MM.1S (cell line): ENCODE results near the gene SLC26A8.

Experiments
- EZH2 ChIP-seq: fragments of 300-600 bp; sonication (generic); optimal IDR thresholded peaks from 2 replicates; pipeline ENCODE3; 2017; ENCODE audit warnings: low read depth, mild to moderate bottlenecking, antibody characterized with exemption, low read length, mixed read lengths
- EZH2phosphoT487 ChIP-seq: fragments of 300-600 bp; sonication (generic); IDR thresholded peaks from 2 replicates; pipeline ENCODE4 v1.6.1; 2018; ENCODE audit warnings: antibody characterized with exemption, low read length
- TF ChIP-seq, protein P1 (sequence below): fragments of 300-600 bp; sonication (generic); IDR thresholded peaks from 2 replicates; pipeline ENCODE4 v1.5.1; 2016; ENCODE audit warnings: antibody characterized with exemption, low read length, mixed read lengths

GRCh38 chr6:35920793-35921732 is 103.4 kb downstream of the SLC26A8 start, which contains the start of gene SRPK1:
- TF ChIP-seq, protein P1, sequence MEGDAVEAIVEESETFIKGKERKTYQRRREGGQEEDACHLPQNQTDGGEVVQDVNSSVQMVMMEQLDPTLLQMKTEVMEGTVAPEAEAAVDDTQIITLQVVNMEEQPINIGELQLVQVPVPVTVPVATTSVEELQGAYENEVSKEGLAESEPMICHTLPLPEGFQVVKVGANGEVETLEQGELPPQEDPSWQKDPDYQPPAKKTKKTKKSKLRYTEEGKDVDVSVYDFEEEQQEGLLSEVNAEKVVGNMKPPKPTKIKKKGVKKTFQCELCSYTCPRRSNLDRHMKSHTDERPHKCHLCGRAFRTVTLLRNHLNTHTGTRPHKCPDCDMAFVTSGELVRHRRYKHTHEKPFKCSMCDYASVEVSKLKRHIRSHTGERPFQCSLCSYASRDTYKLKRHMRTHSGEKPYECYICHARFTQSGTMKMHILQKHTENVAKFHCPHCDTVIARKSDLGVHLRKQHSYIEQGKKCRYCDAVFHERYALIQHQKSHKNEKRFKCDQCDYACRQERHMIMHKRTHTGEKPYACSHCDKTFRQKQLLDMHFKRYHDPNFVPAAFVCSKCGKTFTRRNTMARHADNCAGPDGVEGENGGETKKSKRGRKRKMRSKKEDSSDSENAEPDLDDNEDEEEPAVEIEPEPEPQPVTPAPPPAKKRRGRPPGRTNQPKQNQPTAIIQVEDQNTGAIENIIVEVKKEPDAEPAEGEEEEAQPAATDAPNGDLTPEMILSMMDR: no peak
- TF ChIP-seq EZH2: no peak
- TF ChIP-seq EZH2phosphoT487: no peak
